ENCODE results near the gene UBE2L6.

The UBE2L6 gene

GRCh38 chr11:57514538-57515331 is 52.7 kb downstream of the UBE2L6 start:
- in situ Hi-C loops (cut with HindIII; ENCODE audit: low sequenced_read_pairs), result no loop called here
- H3K4me3 ChIP-seq (ENCODE audit: low read depth, low read length), result peak overlapping the region; percentile 80
- no peak for DNase-seq (ENCODE audit: low read depth)
- TF ChIP-seq CTCF (IDR thresholded peaks at IDR 0.05; ENCODE audit: low read depth, low read length, missing control alignments), result no peak

- H3K4me3 ChIP-seq (ENCODE audit: low read depth, low read length), result peak overlapping the region; percentile 80
- no peak for TF ChIP-seq CTCF (IDR thresholded peaks at IDR 0.05; ENCODE audit: low read depth, low read length, missing control alignments)
- in situ Hi-C loops (cut with HindIII; ENCODE audit: low sequenced_read_pairs), result no loop called here
- DNase-seq (ENCODE audit: low read depth), result no peak
Observed at GRCh38 chr11:57513911-57514537, 53.4 kb downstream of the UBE2L6 start.

- no peak overlapping the region for H3K4me3 ChIP-seq (ENCODE audit: low read depth, low read length)
- no peak for DNase-seq (ENCODE audit: low read depth)
- in situ Hi-C loops (cut with HindIII; ENCODE audit: low sequenced_read_pairs), result no loop called here
- TF ChIP-seq CTCF (IDR thresholded peaks at IDR 0.05; ENCODE audit: low read depth, low read length, missing control alignments), result no peak
Observed at GRCh38 chr11:57513452-57513795, 54.0 kb downstream of the UBE2L6 start.

- no peak for TF ChIP-seq CTCF (IDR thresholded peaks at IDR 0.05; ENCODE audit: low read depth, low read length, missing control alignments)
- DNase-seq (ENCODE audit: low read depth), result no peak
- no peak overlapping the region for H3K4me3 ChIP-seq (ENCODE audit: low read depth, low read length)
- in situ Hi-C loops (cut with HindIII; ENCODE audit: low sequenced_read_pairs), result no loop called here
Observed at GRCh38 chr11:57512646-57513451, 54.6 kb downstream of the UBE2L6 start.

GRCh38 chr11:57511741-57512430 is 55.6 kb downstream of the UBE2L6 start:
- no peak for TF ChIP-seq CTCF (IDR thresholded peaks at IDR 0.05; ENCODE audit: low read depth, low read length, missing control alignments)
- in situ Hi-C loops (cut with HindIII; ENCODE audit: low sequenced_read_pairs), result no loop called here
- H3K4me3 ChIP-seq (ENCODE audit: low read depth, low read length), result no peak overlapping the region
- no peak for DNase-seq (ENCODE audit: low read depth)

Data from astrocyte of the cerebellum (primary cell).